OCI-LY7 (cell line): Measurements from ENCODE around the gene SLC30A1. TPM values are rescaled to one million over a fixed set of nuclear protein-coding genes. Genes with fewer than 3 reads are reported as not detected.

ENCODE experiments used
- BruUV-seq: library from RNA; stranded (reverse); fragments of 400-500 nt; replicated peaks from 2 replicates; lab custom pipeline; 2021; lab: Mats Ljungman, UMichigan
- CTCF ChIA-PET: fragments of 300-600 bp; sonication (Branson Sonifier 250); formaldehyde crosslinking; loops from one replicate; lab custom pipeline; 2022; ENCODE audit warnings: antibody characterized with exemption; ENCODE audit not compliant: unreplicated experiment; lab: Charles Lee
- POLR2A ChIA-PET: fragments of 300-600 bp; sonication (Branson Sonifier 250); formaldehyde crosslinking; loops from one replicate; lab custom pipeline; 2022; ENCODE audit warnings: antibody characterized with exemption; lab: Charles Lee
- DNase-seq: peaks from one replicate; pipeline ENCODE4 v3.0.0-alpha.2; 2015; ENCODE audit warnings: low spot score
- H2AFZ ChIP-seq: fragments of 200-600 bp; sonication (generic), shearing (Covaris generic); 2 replicates; pipeline ENCODE4 v1.6.1; 2014; ENCODE audit warnings: mild to moderate bottlenecking, antibody characterized with exemption, low read length, moderate library complexity
- H3K27ac ChIP-seq: fragments of 200-600 bp; sonication (generic); 2 replicates; pipeline ENCODE4 v1.5.1; 2014; ENCODE audit warnings: mixed run types, low read depth, mild to moderate bottlenecking, moderate library complexity, low read length, inconsistent platforms; ENCODE audit not compliant: poor library complexity, severe bottlenecking
- H3K36me3 ChIP-seq: fragments of 200-600 bp; sonication (generic); 2 replicates; pipeline ENCODE4 v1.6.1; 2014; ENCODE audit warnings: mild to moderate bottlenecking, antibody characterized with exemption, low read length, moderate library complexity, mixed read lengths; ENCODE audit not compliant: insufficient read depth
- H3K4me1 ChIP-seq: fragments of 200-600 bp; sonication (generic); 2 replicates; pipeline ENCODE4 v1.5.1; 2014; ENCODE audit warnings: mild to moderate bottlenecking, low read length; ENCODE audit not compliant: insufficient read depth, poor library complexity, severe bottlenecking
- H3K4me2 ChIP-seq: fragments of 200-600 bp; sonication (generic); 2 replicates; pipeline ENCODE4 v1.6.1; 2014; ENCODE audit warnings: mild to moderate bottlenecking, low read length
- H3K4me3 ChIP-seq: fragments of 200-600 bp; sonication (generic); 2 replicates; pipeline ENCODE4 v1.5.1; 2014; ENCODE audit warnings: mild to moderate bottlenecking, low read depth, low read length; ENCODE audit not compliant: poor library complexity, severe bottlenecking
- H3K79me2 ChIP-seq: fragments of 200-600 bp; sonication (generic); 2 replicates; pipeline ENCODE4 v1.6.1; 2016; ENCODE audit warnings: low read depth, mild to moderate bottlenecking, low read length, moderate library complexity, mixed read lengths; ENCODE audit not compliant: insufficient read depth
- H3K9me2 ChIP-seq: fragments of 200-600 bp; sonication (generic); 2 replicates; pipeline ENCODE4 v1.6.1; 2016; ENCODE audit warnings: mild to moderate bottlenecking, low read length, mixed read lengths; ENCODE audit not compliant: insufficient read depth
- H3K9me3 ChIP-seq: fragments of 200-600 bp; sonication (generic); 2 replicates; pipeline ENCODE4 v1.6.1; 2014; ENCODE audit warnings: mild to moderate bottlenecking, mixed run types, low read length, mixed read lengths
- H4K20me1 ChIP-seq: fragments of 200-600 bp; sonication (generic); 2 replicates; pipeline ENCODE4 v1.6.1; 2014; ENCODE audit warnings: mild to moderate bottlenecking, antibody characterized with exemption, low read length, moderate library complexity, mixed read lengths; ENCODE audit not compliant: insufficient read depth
- EZH2phosphoT487 ChIP-seq: fragments of 200-600 bp; sonication (generic); IDR thresholded peaks from 2 replicates; pipeline ENCODE4 v1.6.1; 2018; ENCODE audit warnings: low read depth, borderline replicate concordance, mild to moderate bottlenecking, mixed run types, antibody characterized with exemption, low read length, moderate library complexity, mixed read lengths
- intact Hi-C: fragments of 100-400 bp; cut with micrococcal nuclease; formaldehyde crosslinking; loops from one replicate; pipeline ENCODE4 v1.10.0; 2022; ENCODE audit not compliant: unreplicated experiment
- total RNA-seq, 2 experiments: library from RNA; depleted of rRNA in 1 of 2; stranded (reverse); fragments of >200 nt in 1 of 2; shearing (Covaris generic) in 1 of 2; gene quantifications; 2 replicates each; pipeline ENCODE4 v1.2.3, GENCODE V29; 2014 to 2022
- TF ChIP-seq, protein P1 (sequence below): fragments of 200-600 bp; sonication (generic); conservative IDR thresholded peaks from 2 replicates; pipeline ENCODE4 v1.5.1; 2014; ENCODE audit warnings: mild to moderate bottlenecking, antibody characterized with exemption, low read length, moderate library complexity, mixed read lengths

The SLC30A1 gene
- total RNA-seq, 2 experiments from 2014 or later: 6.1 to 7.9 TPM

- no peak overlapping the region for H3K27ac ChIP-seq
- CTCF ChIA-PET: interaction anchor here (0.7 kb wide), 1 partner anchor 27 kb away, joined by 4 read pairs; the partner anchor contains the start of gene SLC30A1
- peak overlapping the region; percentile 59 for H3K4me2 ChIP-seq
- peak overlapping the region; percentile 94 for H2AFZ ChIP-seq
- no peaks in the 10 kb centered on the region for H3K9me2 ChIP-seq
- BruUV-seq: no TSS peak
- POLR2A ChIA-PET: interaction anchor here (0.9 to 1.1 kb wide), 2 partner anchors 12 to 26 kb away, joined by 3 read pairs; no protein-coding TSS in a partner anchor
- DNase-seq: no peak
- H3K36me3 ChIP-seq: no peaks in the 10 kb centered on the region
- TF ChIP-seq EZH2phosphoT487: no peak
- TF ChIP-seq, protein P1, sequence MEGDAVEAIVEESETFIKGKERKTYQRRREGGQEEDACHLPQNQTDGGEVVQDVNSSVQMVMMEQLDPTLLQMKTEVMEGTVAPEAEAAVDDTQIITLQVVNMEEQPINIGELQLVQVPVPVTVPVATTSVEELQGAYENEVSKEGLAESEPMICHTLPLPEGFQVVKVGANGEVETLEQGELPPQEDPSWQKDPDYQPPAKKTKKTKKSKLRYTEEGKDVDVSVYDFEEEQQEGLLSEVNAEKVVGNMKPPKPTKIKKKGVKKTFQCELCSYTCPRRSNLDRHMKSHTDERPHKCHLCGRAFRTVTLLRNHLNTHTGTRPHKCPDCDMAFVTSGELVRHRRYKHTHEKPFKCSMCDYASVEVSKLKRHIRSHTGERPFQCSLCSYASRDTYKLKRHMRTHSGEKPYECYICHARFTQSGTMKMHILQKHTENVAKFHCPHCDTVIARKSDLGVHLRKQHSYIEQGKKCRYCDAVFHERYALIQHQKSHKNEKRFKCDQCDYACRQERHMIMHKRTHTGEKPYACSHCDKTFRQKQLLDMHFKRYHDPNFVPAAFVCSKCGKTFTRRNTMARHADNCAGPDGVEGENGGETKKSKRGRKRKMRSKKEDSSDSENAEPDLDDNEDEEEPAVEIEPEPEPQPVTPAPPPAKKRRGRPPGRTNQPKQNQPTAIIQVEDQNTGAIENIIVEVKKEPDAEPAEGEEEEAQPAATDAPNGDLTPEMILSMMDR: no peak
- intact Hi-C loops: no loop called here
- H4K20me1 ChIP-seq: no peaks in the 10 kb centered on the region
- no peaks in the 10 kb centered on the region for H3K9me3 ChIP-seq
- peak overlapping the region; percentile 54 for H3K4me3 ChIP-seq
- H3K4me1 ChIP-seq: peaks cover 11% of the 10 kb centered on the region
- H3K79me2 ChIP-seq: no peaks in the 10 kb centered on the region
These were observed 27.5 kb upstream of the SLC30A1 start for GRCh38 chr1:211606332-211606913.

- no peaks in the 10 kb centered on the region for H3K9me2 ChIP-seq
- H4K20me1 ChIP-seq: no peaks in the 10 kb centered on the region
- TF ChIP-seq EZH2phosphoT487: no peak
- TF ChIP-seq, protein P1: no peak
- intact Hi-C loops: no loop called here
- no peak overlapping the region; the same call in 1 of the 2 replicates for H2AFZ ChIP-seq
- H3K9me3 ChIP-seq: no peaks in the 10 kb centered on the region
- no peaks in the 10 kb centered on the region for H3K36me3 ChIP-seq
- H3K27ac ChIP-seq: no peak overlapping the region
- H3K79me2 ChIP-seq: no peaks in the 10 kb centered on the region
- no peak for DNase-seq
- peak overlapping the region; percentile 59; the same call in 1 of the 2 replicates for H3K4me2 ChIP-seq
- ChIA-PET POLR2A (interaction anchor here (0.6 to 1.1 kb wide), 3 partner anchors 12 to 1677 kb away, joined by 3 to 7 read pairs (median 4); no protein-coding TSS in a partner anchor), CTCF (interaction anchor here (0.5 kb wide), 1 partner anchor 42 kb away, joined by 3 read pairs; no protein-coding TSS in a partner anchor)
- no peak overlapping the region for H3K4me3 ChIP-seq
- H3K4me1 ChIP-seq: peaks cover 11% of the 10 kb centered on the region
- BruUV-seq: no TSS peak
These were observed 26.8 kb upstream of the SLC30A1 start for GRCh38 chr1:211605603-211606331.
